ENCODE results near the gene MYL4. TPM values are rescaled to one million over a fixed set of nuclear protein-coding genes. Genes with fewer than 3 reads are reported as not detected.

MYL4 gene
- total RNA-seq, 1 experiment from 2014 or later: 0.66 TPM

GRCh38 chr17:47254403-47254943 is 45.3 kb downstream of the MYL4 start:
- Histone ChIP-seq H2BK120ac (ENCODE audit: low read depth, low read length, poor library complexity, severe bottlenecking) (no peak overlapping the region), H4K20me1 (ENCODE audit: control insufficient read depth, insufficient read depth, insufficient read length) (no peaks in the 10 kb centered on the region), H3K23ac (ENCODE audit: insufficient read length, low read depth, low read length) (no peak overlapping the region), H3K9me3 (ENCODE audit: control insufficient read depth, low read depth, low read length) (no peaks in the 10 kb centered on the region), H4K91ac (ENCODE audit: insufficient read length, low read depth, low read length) (no peak overlapping the region), H3K4me2 (ENCODE audit: insufficient read depth, insufficient read length, low read length) (peak overlapping the region; percentile 68), H3K4ac (ENCODE audit: low read depth, low read length) (no peak overlapping the region), H3K23me2 (ENCODE audit: insufficient read length, low read depth, low read length, poor library complexity, severe bottlenecking) (peaks cover 10% of the 10 kb centered on the region), H3K56ac (ENCODE audit: insufficient read length, low read depth, low read length) (no peak overlapping the region), H2BK20ac (ENCODE audit: low read depth, low read length, poor library complexity, severe bottlenecking) (no peak overlapping the region), H2BK12ac (ENCODE audit: insufficient read length, low read depth, low read length) (no peak overlapping the region), H3K27me3 (ENCODE audit: insufficient read depth, low read length) (peaks cover 17% of the 10 kb centered on the region; the same call in 1 of the 2 replicates), H4K5ac (ENCODE audit: insufficient read length, low read depth, low read length) (no peak overlapping the region), H2AFZ (ENCODE audit: low read length) (no peak overlapping the region), H2AK5ac (ENCODE audit: insufficient read length, low read length) (no peak overlapping the region), H3K4me1 (ENCODE audit: insufficient read depth, low read length) (peaks cover 6% of the 10 kb centered on the region; the same call in 1 of the 2 replicates), H3T11ph (ENCODE audit: low read length) (no peak overlapping the region), H2BK15ac (ENCODE audit: low read depth, low read length) (no peak overlapping the region), H3K27ac (ENCODE audit: insufficient read length, low read depth, low read length) (no peak overlapping the region), H2BK5ac (ENCODE audit: insufficient read length, low read length) (no peak overlapping the region), H4K8ac (replicated peaks; ENCODE audit: insufficient read length, low read depth, low read length) (no peak overlapping the region), H3K79me1 (ENCODE audit: insufficient read depth, low read depth, low read length, poor library complexity, severe bottlenecking) (no peaks in the 10 kb centered on the region), H3K9ac (ENCODE audit: extremely low read depth, insufficient read length, low read length) (no peak overlapping the region), H3K79me2 (ENCODE audit: insufficient read depth, low read length) (no peaks in the 10 kb centered on the region), H3K14ac (ENCODE audit: insufficient read depth, low read length) (no peak overlapping the region), H3K18ac (ENCODE audit: insufficient read length, low read depth, low read length) (no peak overlapping the region)
- Mint-ChIP-seq H3K36me3 (ENCODE audit: insufficient read depth in 1 of 3, low read depth in 3 of 3) (peaks cover 0 to 2% (median 0%) of the 10 kb centered on the region in 3 experiments; a peak in 2 of 7 replicates), H3K27ac (no peak overlapping the region), H3K9me3 (peaks cover 0 to 10% of the 10 kb centered on the region in 2 experiments; a peak in 4 of 5 replicates), H3K4me3 (peak overlapping the region; percentile 78 to 94), H3K4me1 (peaks cover 42 to 52% of the 10 kb centered on the region in 2 experiments), H3K27me3 (ENCODE audit: low read depth) (peaks cover 62% of the 10 kb centered on the region)
- TF ChIP-seq CTCF (conservative IDR thresholded peaks at IDR 0.05): no peak
- no CpG with 5 or more reads among the region's 15 CpGs for WGBS (ENCODE audit: extremely low coverage, insufficient read length, low lambda C conversion rate)
- peak; percentile 47 for DNase-seq
